Measurements from ENCODE around the gene EPC1.

- no peak for TF ChIP-seq POLR2A (IDR thresholded peaks at IDR 0.05; ENCODE audit: low read depth, low read length)
- TF ChIP-seq POU2F2 (IDR thresholded peaks at IDR 0.05; ENCODE audit: low read depth, low read length) = no peak
- TF ChIP-seq SPI1 (IDR thresholded peaks at IDR 0.05; ENCODE audit: low read depth, low read length) = no peak
- TF ChIP-seq TAF1 (IDR thresholded peaks at IDR 0.05; ENCODE audit: low read depth, low read length) = no peak
Observed at GRCh38 chr10:32299354-32299980, 47.5 kb downstream of the EPC1 start.

Measured in GM12891 (cell line).